Uterus (tissue), 4 donors: ENCODE data around the gene RANBP1. TPM values are rescaled to one million over a fixed set of nuclear protein-coding genes. Genes with fewer than 3 reads are reported as not detected.

Source experiments
- DNase-seq, 2 donors: peaks; one replicate each; pipeline ENCODE4 v3.0.0-alpha.2; 2019 to 2020
- H3K27ac ChIP-seq, 2 donors: fragments of 200-600 bp; sonication (generic); 1 replicate in 1 of 2; 2 replicates in 1 of 2; pipeline ENCODE4 v1.5.1; 2016 to 2018
- H3K27me3 ChIP-seq, 2 donors: fragments of 200-600 bp; sonication (generic); one replicate each; pipeline ENCODE4 v1.5.1; 2018 to 2019; ENCODE audit warnings: control low read depth in 1 of 2
- H3K36me3 ChIP-seq, 2 donors: fragments of 200-600 bp; sonication (generic); one replicate each; pipeline ENCODE4 v1.5.1; 2019; ENCODE audit warnings: control low read depth in 1 of 2
- H3K4me1 ChIP-seq, 2 donors: fragments of 200-600 bp; sonication (generic); one replicate each; pipeline ENCODE4 v1.5.1; 2018 to 2019; ENCODE audit warnings: control low read depth in 1 of 2
- H3K4me3 ChIP-seq, 2 donors: fragments of 200-600 bp; sonication (generic); 1 replicate in 1 of 2; 2 replicates in 1 of 2; pipeline ENCODE4 v1.5.1; 2018 to 2019; ENCODE audit warnings: mild to moderate bottlenecking in 1 of 2
- H3K9me3 ChIP-seq, 2 donors: fragments of 200-600 bp; sonication (generic); one replicate each; pipeline ENCODE4 v1.5.1; 2019; ENCODE audit warnings: control low read depth in 1 of 2
- POLR2A ChIP-seq, 2 donors: fragments of 450-650 bp; IDR thresholded peaks; one replicate each; pipeline ENCODE4 v1.6.1; 2016; ENCODE audit warnings: antibody characterized with exemption in 2 of 2, mild to moderate bottlenecking in 1 of 2, moderate library complexity in 1 of 2
- intact Hi-C: fragments of 100-400 bp; cut with DNase I; formaldehyde crosslinking; loops from one replicate; pipeline ENCODE4 v1.15.1; 2023; ENCODE audit warnings: low total_unique reads
- total RNA-seq, 4 donors: library from RNA; depleted of rRNA in 3 of 4; stranded (reverse); fragments of >200 nt in 3 of 4; gene quantifications; one replicate each; pipeline versions ENCODE4 v1.1.0 to v1.2.4, GENCODE V29; 2014 to 2023
- TF ChIP-seq, protein P1 (sequence below), 4 experiments: fragments of 200-600 bp in 2 of 4; fragments of 450-650 bp in 2 of 4; sonication (generic) in 2 of 4; IDR thresholded peaks; one replicate each; pipeline ENCODE4 v1.5.1; 2016 to 2019; ENCODE audit warnings: antibody characterized with exemption in 4 of 4, mild to moderate bottlenecking in 2 of 4, moderate library complexity in 1 of 4
- donor health status: DM: yes; HTN: yes; CAD: no.

Gene RANBP1
- total RNA-seq, 4 donors from 2014 or later = 57.6 to 233 (median 135) TPM

DNA sequence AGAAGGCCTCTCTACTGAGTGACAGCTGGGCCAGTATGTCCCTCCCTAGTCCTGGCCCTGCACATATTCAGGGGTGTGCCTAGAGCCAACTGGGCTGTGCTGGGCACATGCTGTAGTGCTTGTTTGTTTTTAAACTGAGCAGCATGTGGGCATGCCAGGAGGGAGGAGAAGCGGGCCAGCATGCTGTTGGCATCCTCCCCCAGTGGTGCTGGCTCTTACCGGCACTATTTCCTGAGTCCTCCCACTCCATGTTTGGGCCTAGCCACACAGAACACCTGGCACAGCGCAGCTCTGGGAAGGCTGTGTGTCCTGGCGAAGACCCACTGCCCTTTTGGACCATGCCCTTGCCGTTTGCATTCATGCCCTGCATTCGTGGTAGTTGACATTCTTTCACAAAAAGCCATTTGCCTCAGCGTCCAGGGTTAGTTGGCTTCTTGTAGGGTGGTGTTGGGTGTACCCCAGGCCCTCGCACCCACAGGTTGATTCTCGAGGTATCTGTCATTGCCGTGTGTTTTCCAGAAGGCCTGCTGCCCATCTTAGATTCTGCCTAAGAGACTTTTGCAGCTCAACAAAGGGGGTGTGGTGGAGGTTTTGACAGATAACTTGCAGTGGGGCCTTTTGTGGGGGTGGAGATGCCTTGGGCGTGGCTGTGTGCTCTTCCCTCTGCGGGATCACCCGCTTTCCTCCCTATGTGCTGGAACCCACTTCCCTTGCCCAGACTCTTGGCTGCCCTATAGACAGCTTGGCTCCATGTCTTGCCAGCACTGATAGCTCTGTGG, 22.3 kb upstream of the RANBP1 start:
- Histone ChIP-seq H3K9me3 (no peaks in the 10 kb centered on the region), H3K4me3 (no peak overlapping the region), H3K27me3 (no peaks in the 10 kb centered on the region), H3K4me1 (no peaks in the 10 kb centered on the region), H3K36me3 (no peaks in the 10 kb centered on the region), H3K27ac (no peak overlapping the region)
- no peak for DNase-seq
- no peak for TF ChIP-seq POLR2A (IDR thresholded peaks at IDR 0.05)
- TF ChIP-seq, protein P1, sequence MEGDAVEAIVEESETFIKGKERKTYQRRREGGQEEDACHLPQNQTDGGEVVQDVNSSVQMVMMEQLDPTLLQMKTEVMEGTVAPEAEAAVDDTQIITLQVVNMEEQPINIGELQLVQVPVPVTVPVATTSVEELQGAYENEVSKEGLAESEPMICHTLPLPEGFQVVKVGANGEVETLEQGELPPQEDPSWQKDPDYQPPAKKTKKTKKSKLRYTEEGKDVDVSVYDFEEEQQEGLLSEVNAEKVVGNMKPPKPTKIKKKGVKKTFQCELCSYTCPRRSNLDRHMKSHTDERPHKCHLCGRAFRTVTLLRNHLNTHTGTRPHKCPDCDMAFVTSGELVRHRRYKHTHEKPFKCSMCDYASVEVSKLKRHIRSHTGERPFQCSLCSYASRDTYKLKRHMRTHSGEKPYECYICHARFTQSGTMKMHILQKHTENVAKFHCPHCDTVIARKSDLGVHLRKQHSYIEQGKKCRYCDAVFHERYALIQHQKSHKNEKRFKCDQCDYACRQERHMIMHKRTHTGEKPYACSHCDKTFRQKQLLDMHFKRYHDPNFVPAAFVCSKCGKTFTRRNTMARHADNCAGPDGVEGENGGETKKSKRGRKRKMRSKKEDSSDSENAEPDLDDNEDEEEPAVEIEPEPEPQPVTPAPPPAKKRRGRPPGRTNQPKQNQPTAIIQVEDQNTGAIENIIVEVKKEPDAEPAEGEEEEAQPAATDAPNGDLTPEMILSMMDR (IDR thresholded peaks at IDR 0.05) = no peak
- intact Hi-C loops = no loop called here

DNA sequence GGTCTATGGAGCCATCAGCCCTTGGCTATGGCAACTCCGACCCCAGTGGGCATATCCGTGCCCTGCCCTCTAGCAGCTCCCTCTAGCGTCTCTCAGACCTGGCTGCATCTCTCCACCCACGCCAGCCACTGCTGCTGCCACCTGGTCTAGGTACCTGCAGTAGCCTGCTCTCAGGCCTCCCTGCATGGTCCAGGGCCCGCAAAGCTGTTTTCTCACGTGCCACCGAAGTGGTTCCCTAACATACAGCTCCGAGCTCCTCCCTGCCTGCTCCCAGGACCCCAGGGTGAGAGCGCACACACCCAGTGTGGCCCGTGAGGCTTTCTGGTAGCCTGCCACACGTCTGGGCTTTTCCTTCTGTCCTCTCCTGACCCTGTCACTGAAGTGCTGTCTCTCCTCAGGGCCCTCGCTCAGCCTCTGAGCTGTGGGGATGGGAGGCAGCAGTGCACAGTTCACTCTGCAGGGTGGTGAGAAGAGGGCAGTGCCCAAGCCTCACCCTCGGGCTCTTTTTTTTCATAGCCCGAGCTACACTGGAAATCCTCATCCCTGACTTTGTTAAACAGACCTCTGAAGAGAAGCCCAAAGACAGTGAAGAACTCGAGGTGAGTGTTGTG, 21.6 kb upstream of the RANBP1 start:
- H3K36me3 ChIP-seq = no peaks in the 10 kb centered on the region

DNA sequence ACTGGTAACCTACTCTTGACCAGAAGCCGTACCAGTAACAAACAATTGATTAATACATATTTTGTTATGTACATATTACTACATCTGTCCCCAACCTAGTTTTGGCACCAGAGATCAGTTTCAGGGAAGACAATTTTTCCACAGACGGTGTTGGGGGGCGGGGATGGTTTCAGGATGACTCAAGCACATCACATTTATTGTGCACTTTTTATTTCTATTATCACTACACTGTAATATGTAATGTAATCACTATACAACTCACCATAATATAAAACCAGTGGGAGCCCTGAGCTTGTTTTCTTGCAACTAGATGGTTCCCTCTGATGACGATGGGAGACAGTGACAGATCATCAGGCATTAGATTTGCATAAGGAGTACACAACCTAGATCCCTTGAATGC, 20.4 kb upstream of the RANBP1 start:
- H3K9me3 ChIP-seq = no peaks in the 10 kb centered on the region
- DNase-seq = no peak
- no peaks in the 10 kb centered on the region for H3K27me3 ChIP-seq
- no peak overlapping the region for H3K27ac ChIP-seq
- intact Hi-C loops = no loop called here
- no peaks in the 10 kb centered on the region for H3K4me1 ChIP-seq
- TF ChIP-seq POLR2A (IDR thresholded peaks at IDR 0.05) = no peak
- TF ChIP-seq, protein P1 (IDR thresholded peaks at IDR 0.05) = no peak
- no peaks in the 10 kb centered on the region for H3K36me3 ChIP-seq
- H3K4me3 ChIP-seq = no peak overlapping the region

More for the DNA sequence above, 21.6 kb upstream of the RANBP1 start:
- TF ChIP-seq, protein P1 (IDR thresholded peaks at IDR 0.05) = no peak
- TF ChIP-seq POLR2A (IDR thresholded peaks at IDR 0.05) = no peak
- Histone ChIP-seq H3K27ac (no peak overlapping the region), H3K27me3 (no peaks in the 10 kb centered on the region), H3K4me3 (no peak overlapping the region), H3K4me1 (no peaks in the 10 kb centered on the region), H3K9me3 (no peaks in the 10 kb centered on the region)
- intact Hi-C loops = no loop called here
- DNase-seq = peak in 1 of 2 donors; percentile 11

DNA sequence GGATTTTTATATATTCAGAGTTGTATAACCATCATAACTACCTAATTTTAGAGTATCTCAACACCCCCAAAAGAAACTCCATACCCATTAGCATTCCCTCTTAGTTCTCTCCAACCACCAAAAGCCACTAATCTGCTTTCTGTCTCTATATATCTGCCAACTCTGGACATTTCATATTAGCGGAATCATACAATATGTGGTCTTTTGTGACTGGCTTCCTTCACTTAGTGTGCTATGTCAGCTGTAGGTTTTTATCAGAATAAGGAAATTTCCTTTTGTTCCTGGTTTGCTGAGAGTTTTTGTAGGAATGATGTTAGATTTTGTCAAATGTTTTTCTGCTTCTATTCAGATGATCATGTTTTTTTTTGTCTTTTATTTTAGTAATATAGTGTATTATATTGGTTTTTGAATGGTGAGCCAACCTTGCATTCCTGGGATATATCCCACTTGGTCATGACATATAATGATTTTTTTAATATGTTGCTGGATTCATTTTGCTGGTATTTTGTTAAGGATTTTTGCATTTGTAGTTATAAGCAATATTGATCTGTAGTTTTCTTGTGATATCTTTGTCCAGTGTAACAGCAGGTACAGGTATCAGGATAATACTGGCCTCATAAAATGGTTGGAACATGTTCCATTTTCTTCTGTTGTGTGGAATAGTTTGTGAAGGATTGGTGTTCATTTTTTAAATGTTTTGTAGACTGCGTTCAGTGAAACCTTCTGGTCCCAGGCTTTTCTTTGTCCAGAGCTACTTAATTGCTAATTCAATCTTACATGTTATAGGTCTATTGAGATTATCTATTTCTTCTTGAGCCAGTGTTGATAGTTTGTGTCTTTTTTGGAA, 19.1 kb upstream of the RANBP1 start:
- intact Hi-C loops = no loop called here
- Histone ChIP-seq H3K27me3 (no peaks in the 10 kb centered on the region), H3K27ac (no peak overlapping the region), H3K9me3 (no peaks in the 10 kb centered on the region), H3K36me3 (no peaks in the 10 kb centered on the region), H3K4me1 (no peaks in the 10 kb centered on the region), H3K4me3 (no peak overlapping the region)
- TF ChIP-seq POLR2A (IDR thresholded peaks at IDR 0.05) = no peak
- TF ChIP-seq, protein P1 (IDR thresholded peaks at IDR 0.05) = no peak
- no peak for DNase-seq
